Neural progenitor cell (in vitro differentiated cells): Measurements from ENCODE around the gene SPATA6L. TPM values are rescaled to one million over a fixed set of nuclear protein-coding genes. Genes with fewer than 3 reads are reported as not detected.
A peak's percentile ranks its signal among the peaks of the same experiment; 100 is the strongest.

Source experiments
- DNase-seq: peaks from one replicate; pipeline ENCODE4 v3.0.0-alpha.2; 2016; ENCODE audit warnings: low spot score
- H2AFZ ChIP-seq: fragments of 200-600 bp; sonication (generic); replicated peaks from 2 replicates; pipeline ENCODE4 v1.6.1; 2016; ENCODE audit warnings: antibody characterized with exemption
- H3F3A ChIP-seq: fragments of 200-600 bp; sonication (generic); 2 replicates; pipeline ENCODE4 v1.6.1; 2016; ENCODE audit warnings: antibody characterized with exemption, low read depth
- H3K27ac ChIP-seq: fragments of 200-600 bp; sonication (generic); 2 replicates; pipeline ENCODE4 v1.5.1; 2016; ENCODE audit warnings: mild to moderate bottlenecking
- H3K27me3 ChIP-seq: fragments of 200-600 bp; sonication (generic); 2 replicates; pipeline ENCODE4 v1.6.1; 2016; ENCODE audit warnings: mild to moderate bottlenecking, moderate library complexity
- H3K36me3 ChIP-seq: fragments of 200-600 bp; sonication (generic); 2 replicates; pipeline ENCODE4 v1.5.1; 2016
- H3K4me1 ChIP-seq: fragments of 200-600 bp; sonication (generic); 2 replicates; pipeline ENCODE4 v1.6.1; 2016; ENCODE audit warnings: mixed run types
- H3K4me2 ChIP-seq: fragments of 200-600 bp; sonication (generic); 2 replicates; pipeline ENCODE4 v1.6.1; 2016
- H3K4me3 ChIP-seq: fragments of 200-600 bp; sonication (generic); 2 replicates; pipeline ENCODE4 v1.5.1; 2016
- H3K79me2 ChIP-seq: fragments of 200-600 bp; sonication (generic); 2 replicates; pipeline ENCODE4 v1.6.1; 2016; ENCODE audit warnings: low read depth
- H3K9ac ChIP-seq: fragments of 200-600 bp; sonication (generic); 2 replicates; pipeline ENCODE4 v1.6.1; 2016
- H3K9me3 ChIP-seq: fragments of 200-600 bp; sonication (generic); 2 replicates; pipeline ENCODE4 v1.5.1; 2016; ENCODE audit warnings: low read depth
- H4K20me1 ChIP-seq: fragments of 200-600 bp; sonication (generic); 2 replicates; pipeline ENCODE4 v1.6.1; 2016; ENCODE audit warnings: low read depth
- H3K27ac Mint-ChIP-seq: 3 replicates; pipeline ENCODE4 v1.8.0; 2021; ENCODE audit warnings: mixed read lengths
- H3K27me3 Mint-ChIP-seq: 2 replicates; pipeline ENCODE4 v1.8.0; 2022; ENCODE audit warnings: low read depth, mild to moderate bottlenecking, inconsistent platforms, moderate library complexity, mixed read lengths; ENCODE audit not compliant: insufficient read depth
- H3K36me3 Mint-ChIP-seq: 3 replicates; pipeline ENCODE4 v1.8.0; 2021; ENCODE audit warnings: mixed read lengths
- H3K4me1 Mint-ChIP-seq: 3 replicates; pipeline ENCODE4 v1.8.0; 2021; ENCODE audit warnings: mixed read lengths
- H3K4me3 Mint-ChIP-seq: 3 replicates; pipeline ENCODE4 v1.8.0; 2021; ENCODE audit warnings: mild to moderate bottlenecking, moderate library complexity, mixed read lengths
- H3K9me3 Mint-ChIP-seq: 3 replicates; pipeline ENCODE4 v1.8.0; 2020; ENCODE audit warnings: mixed read lengths
- CTCF ChIP-seq: fragments of 200-600 bp; sonication (generic); IDR thresholded peaks from 2 replicates; pipeline ENCODE4 v1.5.1; 2017; ENCODE audit warnings: antibody characterized with exemption, mild to moderate bottlenecking
- EZH2 ChIP-seq: fragments of 200-600 bp; sonication (generic); IDR thresholded peaks from 2 replicates; pipeline ENCODE4 v1.6.1; 2017; ENCODE audit warnings: antibody characterized with exemption, mild to moderate bottlenecking, moderate library complexity
- EZH2phosphoT487 ChIP-seq: fragments of 200-600 bp; sonication (generic); IDR thresholded peaks from 2 replicates; pipeline ENCODE4 v1.6.1; 2017; ENCODE audit warnings: antibody characterized with exemption
- total RNA-seq: library from RNA; depleted of rRNA; stranded (reverse); fragments of >200 nt; gene quantifications from 2 replicates; pipeline ENCODE4 v1.2.3, GENCODE V29; 2015; ENCODE audit warnings: low replicate concordance

SPATA6L gene
- total RNA-seq, 1 donor from 2014 or later = 0.99 TPM

- TF ChIP-seq EZH2phosphoT487 = no peak
- TF ChIP-seq CTCF = no peak
- TF ChIP-seq EZH2 = no peak
- H3K9ac ChIP-seq = no peak overlapping the region
- H3K27ac ChIP-seq = no peak overlapping the region
These were observed 91.5 kb downstream of the SPATA6L start for GRCh38 chr9:4574657-4575243.

GRCh38 chr9:4573634-4574389, 92.5 kb downstream of the SPATA6L start:
- peak; percentile 22 for DNase-seq
- Mint-ChIP-seq H3K4me3 (no peak overlapping the region), H3K4me1 (peaks cover 9% of the 10 kb centered on the region), H3K27me3 (no peaks in the 10 kb centered on the region), H3K27ac (no peak overlapping the region), H3K36me3 (no peaks in the 10 kb centered on the region), H3K9me3 (no peaks in the 10 kb centered on the region)
- Histone ChIP-seq H3K27me3 (no peaks in the 10 kb centered on the region), H3K4me1 (no peaks in the 10 kb centered on the region), H3K9me3 (no peaks in the 10 kb centered on the region), H3K36me3 (no peaks in the 10 kb centered on the region), H3K4me3 (no peak overlapping the region), H3K79me2 (no peaks in the 10 kb centered on the region), H2AFZ (no peak overlapping the region), H4K20me1 (no peaks in the 10 kb centered on the region), H3F3A (no peaks in the 10 kb centered on the region), H3K4me2 (no peak overlapping the region), H3K27ac (no peak overlapping the region), H3K9ac (no peak overlapping the region)
- no peak for TF ChIP-seq EZH2phosphoT487
- no peak for TF ChIP-seq EZH2
- TF ChIP-seq CTCF = no peak

More at GRCh38 chr9:4574657-4575243, 91.5 kb downstream of the SPATA6L start:
- Histone ChIP-seq H3K4me3 (no peak overlapping the region), H3K79me2 (no peaks in the 10 kb centered on the region), H4K20me1 (no peaks in the 10 kb centered on the region), H3F3A (no peaks in the 10 kb centered on the region), H3K27me3 (no peaks in the 10 kb centered on the region), H2AFZ (no peak overlapping the region), H3K9me3 (no peaks in the 10 kb centered on the region), H3K4me1 (no peaks in the 10 kb centered on the region), H3K36me3 (no peaks in the 10 kb centered on the region), H3K4me2 (no peak overlapping the region)
- H3K36me3 Mint-ChIP-seq = no peaks in the 10 kb centered on the region
- no peaks in the 10 kb centered on the region for H3K9me3 Mint-ChIP-seq
- DNase-seq = no peak
- peaks cover 9% of the 10 kb centered on the region for H3K4me1 Mint-ChIP-seq
- H3K27me3 Mint-ChIP-seq = no peaks in the 10 kb centered on the region
- no peak overlapping the region for H3K27ac Mint-ChIP-seq
- no peak overlapping the region for H3K4me3 Mint-ChIP-seq

GRCh38 chr9:4573176-4573575, 93.1 kb downstream of the SPATA6L start:
- no peaks in the 10 kb centered on the region for H3K36me3 ChIP-seq
- no peak overlapping the region for H3K4me3 ChIP-seq
- Mint-ChIP-seq H3K4me3 (no peak overlapping the region), H3K9me3 (no peaks in the 10 kb centered on the region), H3K27me3 (no peaks in the 10 kb centered on the region), H3K4me1 (peaks cover 9% of the 10 kb centered on the region), H3K36me3 (no peaks in the 10 kb centered on the region), H3K27ac (no peak overlapping the region)
- H2AFZ ChIP-seq = no peak overlapping the region
- H3K4me1 ChIP-seq = no peaks in the 10 kb centered on the region
- no peaks in the 10 kb centered on the region for H3K27me3 ChIP-seq
- H3K27ac ChIP-seq = no peak overlapping the region
- no peak overlapping the region for H3K4me2 ChIP-seq
- no peaks in the 10 kb centered on the region for H3K79me2 ChIP-seq
- H4K20me1 ChIP-seq = no peaks in the 10 kb centered on the region
- H3F3A ChIP-seq = no peaks in the 10 kb centered on the region
- no peaks in the 10 kb centered on the region for H3K9me3 ChIP-seq
- TF ChIP-seq EZH2phosphoT487 (no peak), CTCF (no peak), EZH2 (no peak)
- DNase-seq = no peak
- H3K9ac ChIP-seq = no peak overlapping the region
